CD4-positive, alpha-beta T cell treated with Interleukin-17A for 4 hours (primary cell): ENCODE measurements around the gene SAMD1.

Experiments used
- DNase-seq: peaks from one replicate; pipeline ENCODE4 v3.0.0-alpha.2; 2020; ENCODE audit warnings: mixed read lengths

Gene SAMD1

GRCh38 chr19:14112809-14113385 lies 22.3 kb upstream of the SAMD1 start:
- DNase-seq = no peak

GRCh38 chr19:14112051-14112808 lies 21.7 kb upstream of the SAMD1 start:
- peak; percentile 22 for DNase-seq

GRCh38 chr19:14111486-14111885 lies 20.9 kb upstream of the SAMD1 start:
- no peak for DNase-seq

GRCh38 chr19:14110650-14111049 lies 20.1 kb upstream of the SAMD1 start:
- DNase-seq = no peak

GRCh38 chr19:14107581-14108461 lies 17.3 kb upstream of the SAMD1 start:
- no peak for DNase-seq

GRCh38 chr19:14106840-14107239 lies 16.3 kb upstream of the SAMD1 start:
- no peak for DNase-seq

GRCh38 chr19:14105680-14106079 lies 15.1 kb upstream of the SAMD1 start:
- DNase-seq = no peak

GRCh38 chr19:14103310-14103709 lies 12.8 kb upstream of the SAMD1 start:
- DNase-seq = no peak

GRCh38 chr19:14102756-14103155 lies 12.2 kb upstream of the SAMD1 start:
- no peak for DNase-seq

- DNase-seq = no peak
Observed at GRCh38 chr19:14102102-14102696, 11.6 kb upstream of the SAMD1 start.

- no peak for DNase-seq
Observed at GRCh38 chr19:14101003-14101545, 10.5 kb upstream of the SAMD1 start.

GRCh38 chr19:14097532-14098151 lies 7.1 kb upstream of the SAMD1 start:
- DNase-seq = no peak

GRCh38 chr19:14096272-14096992 lies 5.9 kb upstream of the SAMD1 start:
- DNase-seq = no peak

- no peak for DNase-seq
Observed at GRCh38 chr19:14094854-14095253, 4.3 kb upstream of the SAMD1 start.

GRCh38 chr19:14093117-14093823 lies 2.7 kb upstream of the SAMD1 start:
- no peak for DNase-seq

GRCh38 chr19:14091813-14092462 lies 1.4 kb upstream of the SAMD1 start:
- DNase-seq = peak; percentile 70

GRCh38 chr19:14091081-14091812 lies 696 bp upstream of the SAMD1 start:
- peak; percentile 65 for DNase-seq

- DNase-seq = peak; percentile 69
Observed at GRCh38 chr19:14089662-14090508, 666 bp downstream of the SAMD1 start.

GRCh38 chr19:14089412-14089661 lies 1.2 kb downstream of the SAMD1 start:
- DNase-seq = no peak
